ENCODE results near the gene NEURL3.
A peak's percentile ranks its signal among the peaks of the same experiment; 100 is the strongest.

NEURL3 gene

DNA sequence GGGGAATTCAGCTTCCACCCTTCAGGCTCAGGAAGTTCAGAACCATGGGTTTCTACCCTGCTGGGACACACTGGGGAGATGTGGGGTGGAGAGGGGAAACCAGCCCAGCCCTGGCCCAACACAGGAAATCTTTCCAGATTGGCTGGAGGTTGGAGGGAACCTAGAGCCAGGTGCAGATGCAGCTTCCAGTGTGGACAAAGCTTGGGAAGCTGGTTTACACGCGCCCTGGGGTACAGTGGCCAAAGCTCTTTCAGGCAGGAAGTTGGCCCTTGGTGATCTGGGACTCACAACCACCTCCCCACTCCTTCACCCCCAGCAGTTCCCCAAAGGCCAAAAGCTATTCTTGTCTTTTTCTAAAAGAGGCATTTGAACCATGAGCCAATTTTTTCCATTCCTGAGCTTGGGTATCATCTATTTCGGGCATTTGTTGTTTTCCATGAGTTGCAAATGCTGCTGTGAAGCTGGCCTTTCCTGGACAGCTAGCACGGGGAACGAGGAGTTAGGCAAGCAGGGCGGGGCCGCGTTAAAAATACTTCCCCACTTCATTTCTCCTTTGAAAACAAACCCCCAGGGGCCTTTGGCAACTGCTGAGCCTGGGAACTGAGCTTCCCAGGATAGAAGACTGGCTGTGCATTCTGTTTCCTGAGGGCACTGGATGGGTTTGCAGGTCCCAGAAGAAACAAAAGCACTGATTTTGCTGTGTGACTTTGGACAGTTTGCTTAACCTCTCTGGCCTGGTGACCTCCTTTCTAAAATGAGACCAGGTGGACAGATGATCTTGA lies 28.3 kb upstream of the NEURL3 start:
- ChIA-PET POLR2A (ENCODE audit: low non-redundant PET) (no interaction called here), CTCF (interaction anchor here (0.6 to 0.9 kb wide), 3 partner anchors 16 to 22 kb away, joined by 3 to 5 read pairs (median 3); no protein-coding TSS in a partner anchor)
- TF ChIP-seq, protein P1, sequence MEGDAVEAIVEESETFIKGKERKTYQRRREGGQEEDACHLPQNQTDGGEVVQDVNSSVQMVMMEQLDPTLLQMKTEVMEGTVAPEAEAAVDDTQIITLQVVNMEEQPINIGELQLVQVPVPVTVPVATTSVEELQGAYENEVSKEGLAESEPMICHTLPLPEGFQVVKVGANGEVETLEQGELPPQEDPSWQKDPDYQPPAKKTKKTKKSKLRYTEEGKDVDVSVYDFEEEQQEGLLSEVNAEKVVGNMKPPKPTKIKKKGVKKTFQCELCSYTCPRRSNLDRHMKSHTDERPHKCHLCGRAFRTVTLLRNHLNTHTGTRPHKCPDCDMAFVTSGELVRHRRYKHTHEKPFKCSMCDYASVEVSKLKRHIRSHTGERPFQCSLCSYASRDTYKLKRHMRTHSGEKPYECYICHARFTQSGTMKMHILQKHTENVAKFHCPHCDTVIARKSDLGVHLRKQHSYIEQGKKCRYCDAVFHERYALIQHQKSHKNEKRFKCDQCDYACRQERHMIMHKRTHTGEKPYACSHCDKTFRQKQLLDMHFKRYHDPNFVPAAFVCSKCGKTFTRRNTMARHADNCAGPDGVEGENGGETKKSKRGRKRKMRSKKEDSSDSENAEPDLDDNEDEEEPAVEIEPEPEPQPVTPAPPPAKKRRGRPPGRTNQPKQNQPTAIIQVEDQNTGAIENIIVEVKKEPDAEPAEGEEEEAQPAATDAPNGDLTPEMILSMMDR (conservative IDR thresholded peaks at IDR 0.05; ENCODE audit: low read depth) = no peak
- DNase-seq (ENCODE audit: low spot score) = peak; percentile 68
- H3K27ac ChIP-seq = peak overlapping the region; percentile 94

DNA sequence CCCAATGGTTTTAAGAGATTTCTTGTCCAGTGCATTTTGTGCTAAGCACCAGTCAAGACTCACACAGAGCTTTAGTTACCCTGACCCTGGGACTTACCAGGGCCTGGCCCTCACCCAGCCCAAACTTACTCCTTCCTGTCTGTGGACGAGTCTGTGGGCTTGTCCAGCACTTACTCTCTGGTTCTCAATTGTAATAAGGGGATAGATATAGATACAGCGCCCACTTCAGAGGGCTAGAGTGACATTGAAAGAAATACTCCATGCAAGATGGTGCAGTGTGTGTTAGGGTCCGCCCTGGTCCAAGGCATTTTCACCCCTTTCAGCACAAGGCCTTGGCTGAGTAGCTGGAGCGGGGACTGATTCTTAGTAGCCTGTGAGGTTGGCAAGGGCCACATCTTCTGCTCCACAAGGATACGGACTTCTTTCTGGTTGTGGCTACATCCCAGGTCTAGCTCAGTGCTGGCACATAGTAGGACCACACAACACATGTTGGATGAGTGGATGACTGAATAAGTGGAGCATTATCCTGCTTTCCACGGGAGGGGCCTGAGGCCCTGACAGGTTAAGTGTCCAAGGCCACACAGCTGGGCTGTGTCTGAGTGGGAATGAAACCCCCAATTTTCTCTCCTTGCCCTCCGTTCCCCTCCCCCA lies 27.6 kb upstream of the NEURL3 start:
- CTCF ChIA-PET = interaction anchor here (0.6 to 1.9 kb wide), 4 partner anchors 21 to 126 kb away, joined by 3 to 6 read pairs (median 4); no protein-coding TSS in a partner anchor
- TF ChIP-seq, protein P1 (conservative IDR thresholded peaks at IDR 0.05; ENCODE audit: low read depth) = no peak
- no peak for DNase-seq (ENCODE audit: low spot score)
- peak overlapping the region; percentile 94 for H3K27ac ChIP-seq
- POLR2A ChIA-PET (ENCODE audit: low non-redundant PET) = no interaction called here

DNA sequence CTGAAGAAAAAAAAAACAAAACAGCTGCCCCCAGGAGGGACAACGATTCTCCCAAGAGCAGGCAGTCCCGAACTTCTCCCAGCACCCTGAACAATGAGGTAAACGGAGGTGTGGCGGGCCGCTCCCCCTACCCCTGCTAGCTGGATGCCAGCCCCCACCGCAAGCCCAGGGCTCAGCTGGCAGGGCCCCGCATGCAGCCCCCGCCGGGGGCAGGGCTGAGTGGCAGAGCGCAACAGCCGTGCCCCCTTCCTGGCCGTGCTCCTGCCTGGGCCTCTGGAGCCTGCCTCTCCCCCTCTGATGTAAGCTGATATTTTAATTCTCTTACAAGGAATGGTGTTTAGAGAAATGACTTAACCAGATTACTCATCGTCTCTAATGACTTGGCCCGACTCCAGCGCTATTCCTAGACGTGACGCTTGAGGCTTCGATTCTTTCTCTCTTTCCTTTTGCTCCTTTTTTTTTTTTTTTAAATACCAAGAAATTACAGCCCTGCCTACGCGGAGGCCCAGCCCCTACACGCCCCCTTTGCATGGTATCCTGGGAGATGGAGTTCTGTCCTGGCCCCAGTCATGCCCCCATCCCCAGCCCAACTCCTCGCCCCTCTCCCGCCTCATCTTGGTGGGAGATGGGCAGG lies 26.8 kb upstream of the NEURL3 start:
- CTCF ChIA-PET = interaction anchor here (0.7 to 1.9 kb wide), 7 partner anchors 22 to 539 kb away, joined by 3 to 7 read pairs (median 4); no protein-coding TSS in a partner anchor
- POLR2A ChIA-PET (ENCODE audit: low non-redundant PET) = no interaction called here
- peak overlapping the region; percentile 94 for H3K27ac ChIP-seq
- DNase-seq (ENCODE audit: low spot score) = peak; percentile 93
- TF ChIP-seq, protein P1 (conservative IDR thresholded peaks at IDR 0.05; ENCODE audit: low read depth) = no peak

DNA sequence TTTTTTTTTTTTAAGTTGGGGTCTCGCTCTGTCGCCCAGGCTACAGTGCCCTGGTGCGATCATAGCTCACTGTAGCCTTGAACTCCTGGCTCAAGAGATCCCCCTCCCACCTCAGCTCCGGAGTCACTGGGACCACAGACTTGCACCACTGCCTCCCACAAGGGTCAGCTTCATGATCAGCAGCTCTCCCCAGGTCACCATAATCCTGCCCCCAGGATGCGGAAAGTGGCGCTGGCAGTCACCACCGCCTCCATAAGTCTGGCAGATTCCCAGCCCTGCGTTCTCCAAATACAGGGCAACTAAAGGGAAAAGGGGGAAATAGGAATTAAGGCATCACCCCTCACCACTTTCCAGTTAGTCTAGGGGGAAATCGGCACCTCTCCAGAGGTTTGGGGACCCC lies 26.2 kb upstream of the NEURL3 start:
- CTCF ChIA-PET = interaction anchor here (0.7 to 1.9 kb wide), 6 partner anchors 22 to 538 kb away, joined by 3 to 7 read pairs (median 4); no protein-coding TSS in a partner anchor
- no peak for DNase-seq (ENCODE audit: low spot score)
- H3K27ac ChIP-seq = peak overlapping the region; percentile 94
- POLR2A ChIA-PET (ENCODE audit: low non-redundant PET) = no interaction called here
- TF ChIP-seq, protein P1 (conservative IDR thresholded peaks at IDR 0.05; ENCODE audit: low read depth) = no peak

DNA sequence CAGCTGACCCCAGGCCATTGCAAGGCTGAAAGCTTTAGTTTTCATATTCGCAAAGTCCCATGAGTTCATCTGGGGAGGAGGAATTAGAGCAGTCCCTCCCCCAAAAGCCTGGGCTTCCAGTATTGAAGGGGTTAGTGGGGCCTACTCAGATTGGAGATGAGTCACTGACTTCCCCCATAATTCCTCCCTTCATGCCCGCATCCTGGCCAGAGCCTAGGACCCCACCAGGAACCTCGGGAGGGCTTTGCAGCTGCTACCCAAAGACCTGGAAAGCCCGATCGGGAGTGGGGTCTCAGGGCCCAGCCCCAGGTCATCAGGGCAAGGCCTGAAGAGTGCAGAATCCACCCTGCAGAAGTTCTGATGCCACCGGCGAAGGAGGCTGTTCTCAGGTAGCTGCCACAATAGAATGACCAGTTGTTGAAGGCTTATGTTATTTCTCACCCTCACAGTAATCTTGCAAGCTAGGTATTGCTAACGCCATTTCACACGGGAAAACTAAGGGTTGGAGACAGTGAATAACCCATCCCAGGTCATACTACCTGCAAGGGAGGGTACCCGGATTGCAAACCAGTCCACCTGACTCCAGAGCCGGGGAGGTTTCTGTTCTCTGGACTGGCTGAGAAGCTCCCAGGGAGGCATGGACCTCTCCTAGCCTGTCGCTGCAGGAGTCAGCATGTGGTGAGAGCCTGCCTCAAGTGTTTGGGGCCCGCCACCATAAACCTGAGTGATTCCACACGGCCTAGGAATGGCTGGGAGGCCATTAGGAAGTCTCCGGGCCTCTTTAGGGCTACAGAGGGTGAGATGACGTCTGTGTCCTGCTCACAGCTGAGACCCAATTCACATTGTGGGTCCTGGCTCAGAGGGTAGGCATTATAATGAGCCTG lies 25.6 kb upstream of the NEURL3 start:
- ChIA-PET POLR2A (ENCODE audit: low non-redundant PET) (no interaction called here), CTCF (interaction anchor here (0.5 to 1.9 kb wide), 7 partner anchors 11 to 270 kb away, joined by 3 to 7 read pairs (median 3); no protein-coding TSS in a partner anchor)
- TF ChIP-seq, protein P1 (conservative IDR thresholded peaks at IDR 0.05; ENCODE audit: low read depth) = no peak
- no peak overlapping the region for H3K27ac ChIP-seq
- no peak for DNase-seq (ENCODE audit: low spot score)
